Activated B cell treated with CpG ODN at 0.5 μM for 24 hours (primary cell): ENCODE measurements around the gene MRPL2. TPM values are rescaled to one million over a fixed set of nuclear protein-coding genes. Genes with fewer than 3 reads are reported as not detected.

Experiments
- ATAC-seq: fragments of 200-7000 bp; cut with Tn5 transposase; one replicate; pipeline ENCODE4 v1.10.0; 2021; ENCODE audit warnings: low read depth, mild to moderate bottlenecking, moderate library complexity
- CTCF ChIA-PET: fragments of 350-600 bp; sonication (Branson Sonifier 250); formaldehyde crosslinking; loops from one replicate; lab custom pipeline; 2021; ENCODE audit warnings: antibody characterized with exemption; lab: Charles Lee
- POLR2A ChIA-PET: fragments of 350-600 bp; sonication (Branson Sonifier 250); formaldehyde crosslinking; loops from one replicate; lab custom pipeline; 2021; ENCODE audit warnings: antibody characterized with exemption; lab: Charles Lee
- DNase-seq: peaks from one replicate; pipeline ENCODE4 v3.0.0; 2022
- H3K27ac Mint-ChIP-seq: one replicate; pipeline ENCODE4 v1.8.0; 2020; ENCODE audit warnings: mixed read lengths
- H3K27me3 Mint-ChIP-seq: one replicate; pipeline ENCODE4 v1.8.0; 2021; ENCODE audit warnings: mixed read lengths
- H3K36me3 Mint-ChIP-seq: one replicate; pipeline ENCODE4 v1.8.0; 2021; ENCODE audit warnings: low read depth, mixed read lengths
- H3K4me1 Mint-ChIP-seq: one replicate; pipeline ENCODE4 v1.8.0; 2021; ENCODE audit warnings: mixed read lengths
- H3K4me3 Mint-ChIP-seq: one replicate; pipeline ENCODE4 v1.8.0; 2020; ENCODE audit warnings: mild to moderate bottlenecking, mixed read lengths
- H3K9me3 Mint-ChIP-seq: one replicate; pipeline ENCODE4 v1.8.0; 2020; ENCODE audit warnings: mixed read lengths
- CTCF ChIP-seq: fragments of 200-600 bp; IDR thresholded peaks from one replicate; pipeline ENCODE4 v1.8.0; 2022; ENCODE audit warnings: antibody characterized with exemption, mild to moderate bottlenecking
- intact Hi-C: fragments of 100-400 bp; cut with micrococcal nuclease; formaldehyde crosslinking; loops from one replicate; pipeline ENCODE4 v1.15.1; 2024
- total RNA-seq: library from RNA; stranded (reverse); gene quantifications from 2 replicates; pipeline ENCODE4 v1.2.3, GENCODE V29; 2022

MRPL2 gene
- total RNA-seq, 1 donor from 2014 or later = 43.9 TPM

- POLR2A ChIA-PET = no interaction called here
- intact Hi-C loops = no loop called here
- Mint-ChIP-seq H3K27ac (no peak overlapping the region), H3K4me3 (no peak overlapping the region), H3K4me1 (no peaks in the 10 kb centered on the region), H3K9me3 (no peaks in the 10 kb centered on the region), H3K36me3 (peaks cover 72% of the 10 kb centered on the region), H3K27me3 (no peaks in the 10 kb centered on the region)
- CTCF ChIA-PET = no interaction called here
- no peak for ATAC-seq
- no peak for TF ChIP-seq CTCF
- no peak for DNase-seq
Measured at GRCh38 chr6:43038727-43039126, 20.5 kb downstream of the MRPL2 start.

DNA sequence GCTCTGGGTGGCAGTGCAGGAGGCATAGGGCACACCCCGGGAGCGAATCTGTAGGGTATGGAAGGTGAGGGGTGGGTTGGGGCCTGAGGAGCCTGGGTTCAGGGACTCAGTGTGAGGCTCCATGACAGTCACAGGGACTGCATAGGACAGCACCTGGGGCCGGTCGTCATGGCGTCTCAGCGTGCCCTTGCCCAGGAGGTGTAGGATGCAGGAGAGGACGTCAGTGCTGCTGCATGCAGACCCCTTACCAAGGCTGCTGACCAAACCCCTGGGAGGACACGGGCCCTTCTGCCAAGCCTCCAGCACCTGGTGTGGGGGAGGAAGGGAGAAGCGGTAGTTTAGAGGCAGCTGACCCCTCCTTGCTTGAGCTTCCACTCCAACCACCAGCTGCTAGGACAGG lies 21.5 kb downstream of the MRPL2 start:
- Mint-ChIP-seq H3K9me3 (no peaks in the 10 kb centered on the region), H3K27ac (no peak overlapping the region), H3K4me3 (no peak overlapping the region), H3K4me1 (no peaks in the 10 kb centered on the region), H3K36me3 (peaks cover 68% of the 10 kb centered on the region), H3K27me3 (no peaks in the 10 kb centered on the region)
- TF ChIP-seq CTCF = no peak
- CTCF ChIA-PET = no interaction called here
- ATAC-seq (no peak), DNase-seq (no peak)
- POLR2A ChIA-PET = interaction anchor here (0.5 kb wide), 1 partner anchor 59 kb away, joined by 3 read pairs; the partner anchor contains the start of gene PEX6
- intact Hi-C loops = no loop called here

GRCh38 chr6:43037197-43037596 lies 22.0 kb downstream of the MRPL2 start:
- no peaks in the 10 kb centered on the region for H3K9me3 Mint-ChIP-seq
- H3K27ac Mint-ChIP-seq = no peak overlapping the region
- no peaks in the 10 kb centered on the region for H3K4me1 Mint-ChIP-seq
- no peak for DNase-seq
- intact Hi-C loops = no loop called here
- TF ChIP-seq CTCF = no peak
- H3K36me3 Mint-ChIP-seq = peaks cover 66% of the 10 kb centered on the region
- no peaks in the 10 kb centered on the region for H3K27me3 Mint-ChIP-seq
- ChIA-PET POLR2A (no interaction called here), CTCF (no interaction called here)
- no peak for ATAC-seq
- no peak overlapping the region for H3K4me3 Mint-ChIP-seq

DNA sequence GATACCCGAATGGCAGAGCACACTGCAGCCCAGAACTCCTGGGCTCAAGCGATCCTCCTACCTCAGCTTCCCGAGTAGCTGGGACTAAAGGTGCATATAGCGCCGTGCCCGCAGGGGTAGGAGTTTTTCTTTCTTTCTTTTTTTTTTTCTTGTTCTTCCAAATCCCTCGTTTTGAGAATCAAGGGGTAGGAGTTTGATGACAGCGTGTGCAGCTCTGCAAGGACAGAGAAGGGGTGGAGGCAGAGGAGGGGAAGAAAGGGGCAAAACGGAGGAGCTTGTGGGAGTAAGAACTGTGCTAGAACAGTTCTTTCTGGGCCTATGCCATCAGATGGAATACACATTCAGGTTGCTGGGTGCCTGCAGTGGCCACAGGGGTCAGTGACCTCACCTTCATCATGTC lies 22.5 kb downstream of the MRPL2 start:
- no peak for TF ChIP-seq CTCF
- ChIA-PET POLR2A (interaction anchor here (0.6 kb wide), 1 partner anchor 76 kb away, joined by 4 read pairs; no protein-coding TSS in a partner anchor), CTCF (no interaction called here)
- no peaks in the 10 kb centered on the region for H3K27me3 Mint-ChIP-seq
- H3K9me3 Mint-ChIP-seq = no peaks in the 10 kb centered on the region
- no peak overlapping the region for H3K4me3 Mint-ChIP-seq
- no peak for DNase-seq
- no peaks in the 10 kb centered on the region for H3K4me1 Mint-ChIP-seq
- intact Hi-C loops = no loop called here
- no peak for ATAC-seq
- no peak overlapping the region for H3K27ac Mint-ChIP-seq
- H3K36me3 Mint-ChIP-seq = peaks cover 69% of the 10 kb centered on the region

- POLR2A ChIA-PET = interaction anchor here (0.6 kb wide), 1 partner anchor 75 kb away, joined by 4 read pairs; no protein-coding TSS in a partner anchor
- Mint-ChIP-seq H3K36me3 (peaks cover 70% of the 10 kb centered on the region), H3K27ac (no peak overlapping the region), H3K9me3 (no peaks in the 10 kb centered on the region), H3K27me3 (no peaks in the 10 kb centered on the region), H3K4me3 (no peak overlapping the region), H3K4me1 (no peaks in the 10 kb centered on the region)
- DNase-seq (no peak), ATAC-seq (no peak)
- intact Hi-C loops = no loop called here
- TF ChIP-seq CTCF = no peak
- CTCF ChIA-PET = no interaction called here
Measured at GRCh38 chr6:43035495-43036194, 23.6 kb downstream of the MRPL2 start.
